T-helper 2 cell treated with Interferon-gamma antibody and Interleukin-4, amounts not matched to agents 100 ng/mL and 5 ng/mL, for 36 hours (primary cell): ENCODE measurements around the gene BMP8B. TPM values are rescaled to one million over a fixed set of nuclear protein-coding genes. Genes with fewer than 3 reads are reported as not detected.

ENCODE experiments used
- intact Hi-C: fragments of 100-400 bp; cut with micrococcal nuclease; formaldehyde crosslinking; loops from one replicate; pipeline ENCODE4 v1.15.1; 2023
- total RNA-seq: library from RNA; stranded (reverse); gene quantifications from 2 replicates; pipeline ENCODE4 v1.2.3, GENCODE V29; 2022

The BMP8B gene
- total RNA-seq, 1 donor from 2014 or later: 0.52 TPM

DNA sequence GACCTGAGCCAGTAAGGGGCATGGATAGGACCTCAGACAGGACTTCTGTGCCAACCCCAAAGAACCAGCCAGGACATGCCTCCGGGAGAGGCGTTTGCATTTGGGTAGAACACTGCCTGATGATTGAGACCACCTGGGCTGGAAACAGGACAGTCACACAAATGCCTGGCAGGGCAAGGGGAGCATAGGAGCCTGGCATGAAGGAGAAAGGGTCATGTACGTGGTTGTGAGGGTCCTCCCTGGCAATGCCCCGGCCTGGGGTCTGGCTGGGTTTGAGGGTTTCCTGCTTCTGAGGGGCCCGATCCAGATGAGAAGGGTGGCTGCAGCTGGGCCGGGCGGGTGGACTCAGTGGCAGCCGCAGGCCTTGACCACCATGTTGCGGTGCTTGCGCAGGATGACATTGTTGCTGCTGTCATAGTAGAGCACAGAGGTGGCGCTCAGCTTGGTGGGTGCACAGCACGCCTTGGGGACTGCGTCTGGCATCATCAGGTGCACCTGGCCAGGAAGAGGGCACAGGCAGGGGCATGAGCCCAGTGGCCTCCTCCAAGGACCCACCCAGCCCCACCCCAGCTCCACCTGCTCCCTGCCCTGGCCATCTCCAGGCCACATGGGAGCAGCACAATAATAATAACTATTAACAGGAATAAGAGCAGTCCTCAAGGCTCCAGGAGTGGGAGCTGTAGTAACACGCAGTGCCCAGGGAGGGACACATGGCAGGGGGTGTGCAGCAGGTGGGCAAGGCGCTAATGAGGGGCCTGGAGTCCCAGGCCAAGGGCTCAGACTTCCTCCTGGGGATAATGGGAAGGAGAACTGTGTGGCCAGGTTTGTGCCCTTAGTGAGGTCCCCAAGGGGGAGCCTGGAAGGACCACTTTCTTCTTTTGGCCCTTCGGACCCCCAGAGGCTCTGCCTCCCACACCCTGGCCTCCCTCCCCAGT lies 28.3 kb downstream of the BMP8B start:
- intact Hi-C loops: no loop called here

DNA sequence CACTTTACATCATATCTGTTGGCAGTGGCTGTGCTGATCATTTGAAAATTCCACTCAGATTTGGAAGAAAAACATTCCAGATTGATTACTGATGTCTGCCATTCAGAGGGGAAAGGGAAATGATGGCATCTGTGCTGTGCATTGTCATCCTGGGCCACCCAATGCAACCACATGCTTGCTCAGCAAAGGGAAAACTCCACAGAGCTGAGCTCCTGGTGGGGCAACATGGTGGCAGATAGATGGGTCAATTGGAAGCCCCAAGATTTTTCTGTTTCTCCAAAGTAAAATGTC lies 29.3 kb downstream of the BMP8B start:
- intact Hi-C loops: no loop called here

- intact Hi-C loops: no loop called here
Measured at GRCh38 chr1:39758556-39759435, 29.9 kb downstream of the BMP8B start.

DNA sequence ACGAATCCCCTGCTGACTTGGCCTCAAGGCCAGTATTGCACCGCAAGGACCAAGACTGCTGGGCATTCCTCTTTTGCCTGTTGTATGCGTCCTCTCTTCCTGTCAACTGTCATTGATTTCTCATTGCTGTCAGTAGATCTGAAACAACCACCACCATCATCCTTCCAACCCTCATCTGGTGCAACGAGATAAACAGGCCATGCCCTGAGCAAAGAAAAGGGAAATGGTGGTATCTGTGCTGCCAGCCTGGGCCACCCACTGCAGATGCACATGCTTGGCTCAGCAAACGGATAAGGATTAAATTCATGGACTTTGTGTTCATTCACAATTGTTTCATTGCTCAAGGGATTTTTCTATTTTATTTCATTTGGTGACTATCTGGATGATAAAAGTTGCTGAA lies 31.2 kb downstream of the BMP8B start:
- intact Hi-C loops: no loop called here

DNA sequence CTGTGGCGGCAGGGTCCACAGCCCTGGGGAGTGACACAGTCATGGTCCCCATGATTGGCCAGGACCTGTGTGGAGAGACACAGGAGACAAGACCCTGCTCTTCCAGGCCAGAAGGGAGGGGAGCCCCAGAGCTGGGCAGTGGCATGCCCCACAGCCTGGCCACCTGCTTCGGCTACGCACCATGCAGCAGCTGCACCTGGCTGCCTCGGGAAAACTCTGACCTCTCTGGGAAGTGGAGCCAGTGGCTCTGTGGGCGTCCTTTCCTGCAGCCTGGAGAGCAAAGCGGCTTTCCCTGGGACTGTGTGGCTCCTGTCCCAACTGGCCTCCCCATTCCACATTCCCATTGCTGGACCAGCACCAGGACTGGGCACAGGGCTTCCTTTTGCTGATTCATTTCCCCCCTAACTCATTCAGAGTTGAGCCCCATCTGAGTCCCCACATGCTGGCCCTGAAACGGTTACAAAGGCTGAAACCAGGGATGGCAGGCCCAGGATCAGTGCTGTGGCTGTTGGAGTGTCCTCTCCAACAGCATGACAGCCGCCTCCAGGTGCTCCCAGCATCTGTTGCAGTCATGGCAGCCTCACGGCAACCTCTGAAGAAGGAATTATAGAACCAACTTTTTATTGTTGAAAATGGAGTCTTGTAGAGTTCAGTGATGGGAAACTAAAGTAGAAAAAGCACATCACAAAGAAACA lies 32.6 kb downstream of the BMP8B start:
- intact Hi-C loops: no loop called here

GRCh38 chr1:39754906-39755504 lies 33.7 kb downstream of the BMP8B start:
- intact Hi-C loops: no loop called here

- intact Hi-C loops: no loop called here
Measured at GRCh38 chr1:39754026-39754570, 34.6 kb downstream of the BMP8B start.

DNA sequence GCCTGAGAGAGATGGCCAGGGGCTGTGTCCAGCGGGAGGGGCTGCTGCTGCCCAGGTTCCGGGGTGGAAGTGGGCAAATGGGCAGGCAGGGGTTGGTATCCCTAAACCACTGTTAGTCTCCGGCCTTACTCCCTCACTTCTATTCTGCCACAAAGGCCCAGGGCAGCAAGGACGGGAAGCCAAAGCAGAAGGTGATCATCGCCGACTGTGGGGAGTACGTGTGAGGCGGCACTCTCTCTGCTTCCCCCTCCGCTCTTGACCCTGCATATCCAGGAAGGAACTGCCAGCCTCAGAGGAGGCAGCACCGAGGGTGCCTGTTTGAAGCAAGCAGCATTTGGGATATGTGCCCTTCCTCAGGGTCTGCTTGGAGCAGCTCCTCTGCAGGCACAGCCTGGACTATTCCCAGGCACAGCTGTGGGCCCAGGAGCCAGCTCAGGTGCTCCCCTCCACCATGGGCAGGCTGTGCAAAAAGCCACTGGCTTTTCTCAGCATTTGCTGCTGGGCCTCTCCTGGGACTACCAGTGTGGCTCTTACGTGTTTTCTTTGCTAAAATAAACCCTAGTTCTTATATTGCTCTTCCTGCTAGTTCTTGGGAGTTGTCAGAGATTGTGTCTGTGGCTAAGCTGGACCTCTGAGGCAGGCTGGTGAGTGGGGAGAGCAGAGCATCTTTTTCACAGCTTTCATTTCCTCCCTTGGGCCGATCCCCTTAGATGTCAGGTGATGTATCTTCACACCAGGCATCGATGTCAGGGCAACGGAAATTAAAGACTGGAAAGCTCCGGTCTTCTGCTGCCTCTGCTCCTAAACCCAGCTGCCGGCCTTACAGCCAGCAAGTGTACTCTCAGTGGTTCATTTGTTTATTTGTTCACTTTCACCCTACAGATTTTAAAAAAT lies 35.3 kb downstream of the BMP8B start:
- intact Hi-C loops: no loop called here

DNA sequence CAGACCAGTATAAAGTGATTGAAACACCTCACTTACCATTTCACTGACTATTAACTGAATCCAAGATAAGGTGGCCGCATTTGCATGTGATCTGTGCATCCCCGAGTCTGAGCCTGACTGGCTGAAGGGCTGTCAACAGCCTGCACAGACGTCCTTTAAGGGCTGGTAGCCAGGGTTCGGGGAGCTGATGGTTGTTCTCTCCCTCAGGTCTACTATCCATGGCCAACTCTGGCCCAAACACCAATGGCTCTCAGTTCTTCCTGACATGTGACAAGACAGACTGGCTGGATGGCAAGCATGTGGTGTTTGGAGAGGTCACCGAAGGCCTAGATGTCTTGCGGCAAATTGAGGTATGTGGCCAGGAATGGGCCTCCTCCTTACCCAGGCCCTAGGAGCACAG lies 36.0 kb downstream of the BMP8B start:
- intact Hi-C loops: no loop called here

DNA sequence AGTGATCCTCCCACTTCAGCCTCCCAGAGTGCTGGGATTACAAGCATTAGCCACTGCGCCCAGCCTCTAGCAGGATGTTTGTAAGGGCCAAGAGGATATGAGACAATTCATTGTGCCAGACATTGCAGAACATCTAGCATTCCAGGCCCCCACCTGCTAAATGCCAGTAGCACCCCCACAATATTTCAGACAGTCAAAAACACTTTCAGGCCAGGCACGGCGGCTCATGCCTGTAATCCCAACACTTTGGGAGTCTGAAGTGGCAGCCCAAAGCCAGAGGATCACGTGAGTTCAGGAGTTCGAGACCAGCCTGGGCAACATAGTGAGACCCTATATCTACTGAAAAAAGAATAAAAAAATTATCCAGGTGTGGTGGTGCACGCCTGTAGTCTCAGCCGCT lies 37.1 kb downstream of the BMP8B start:
- intact Hi-C loops: no loop called here

DNA sequence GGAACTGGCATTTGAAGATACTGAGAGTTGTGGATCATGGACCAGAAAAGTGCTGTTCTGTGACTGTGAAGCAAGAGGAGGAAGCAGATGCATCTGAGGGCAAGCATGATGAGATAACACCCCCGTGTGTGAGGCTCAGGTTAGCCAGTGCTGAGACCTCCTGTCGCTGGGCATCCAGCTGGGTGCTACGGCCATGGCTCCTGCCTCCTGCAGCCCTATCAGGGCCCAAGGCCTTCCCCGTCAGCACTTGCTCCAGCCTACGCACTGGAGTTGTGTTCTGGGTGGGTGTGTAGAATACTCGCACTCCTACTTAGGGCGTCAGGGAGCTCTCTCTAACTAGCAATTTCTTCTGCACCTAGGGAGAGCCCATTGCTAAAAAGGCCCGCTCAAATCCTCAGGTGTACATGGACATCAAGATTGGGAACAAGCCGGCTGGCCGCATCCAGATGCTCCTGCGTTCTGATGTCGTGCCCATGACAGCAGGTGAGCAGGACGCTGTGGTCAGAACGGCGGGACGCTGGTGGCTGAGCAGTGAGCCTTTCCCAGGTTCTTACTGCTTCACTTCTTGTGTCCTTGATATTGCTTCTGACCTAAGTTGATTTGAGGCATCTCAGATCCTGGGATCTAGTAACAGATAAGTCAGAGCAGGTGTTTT lies 43.5 kb downstream of the BMP8B start:
- intact Hi-C loops: no loop called here

DNA sequence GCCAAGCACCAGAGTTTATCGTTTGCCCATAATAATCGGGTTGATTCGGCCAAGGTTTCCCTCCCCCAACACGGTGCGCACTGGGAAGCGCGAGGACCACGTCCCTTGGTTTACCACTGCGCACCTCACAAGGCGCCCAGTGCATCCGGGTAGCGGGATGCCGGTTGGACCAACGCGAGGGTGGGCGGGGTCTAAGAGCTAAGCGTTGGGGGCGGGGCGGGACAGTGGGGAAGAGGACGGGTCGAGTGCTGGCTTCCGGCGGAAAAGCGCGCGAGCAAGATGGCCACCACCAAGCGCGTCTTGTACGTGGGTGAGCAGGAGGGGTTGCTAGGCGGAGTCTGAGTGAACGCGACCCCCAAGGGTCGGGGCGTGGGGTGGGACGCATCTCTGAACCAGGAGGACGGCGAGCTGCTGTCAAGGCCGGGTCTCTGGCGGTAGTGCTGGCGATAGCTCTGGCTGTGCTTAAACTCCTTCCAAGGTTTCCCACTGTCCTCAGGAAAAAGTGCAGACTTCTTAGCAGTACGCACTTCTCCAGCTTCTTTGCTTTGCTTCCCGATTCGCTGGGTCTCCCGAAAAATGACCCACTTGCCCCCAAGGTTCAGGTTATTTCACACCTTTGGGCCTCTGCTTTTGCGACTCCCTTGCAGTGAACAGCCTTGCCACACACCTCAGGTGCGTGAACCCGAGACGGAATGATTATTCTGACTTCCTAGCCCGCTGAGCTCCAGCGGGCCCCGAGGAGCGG lies 49.9 kb downstream of the BMP8B start, which contains the start of gene PPIE:
TSS of gene PPIE (plus strand) at position 261 of the 745 bp plus-strand sequence. CDS start at position 280, 19 bp downstream.
- intact Hi-C loops: loop anchor here (1.0 to 10.0 kb wide), 3 partner anchors 47 to 634 kb away; partner anchors contain the start of genes BMP8B and HPCAL4

- intact Hi-C loops: loop anchor here (1.0 to 10.0 kb wide), 3 partner anchors 46 to 633 kb away; partner anchors contain the start of genes BMP8B and HPCAL4
Measured at GRCh38 chr1:39737546-39738169, 51.0 kb downstream of the BMP8B start.

DNA sequence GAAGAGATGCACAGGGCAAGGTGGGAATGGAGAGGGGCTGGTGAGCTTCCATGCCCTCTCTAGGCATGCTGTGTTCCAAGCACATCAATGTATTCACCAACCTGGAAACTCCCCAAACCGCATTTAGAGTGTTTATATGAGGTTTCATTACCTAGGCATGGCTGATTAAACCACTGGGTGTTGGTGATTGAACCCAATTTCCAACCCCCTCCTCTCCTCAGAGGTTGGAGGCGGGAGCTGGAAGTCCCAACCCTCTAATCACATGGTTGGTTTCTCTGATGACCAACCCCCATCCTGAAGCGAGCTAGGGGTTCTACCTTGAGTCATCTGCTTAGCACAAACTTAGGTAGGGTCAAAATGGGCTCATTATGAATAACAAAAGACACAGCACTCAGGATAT lies 52.9 kb downstream of the BMP8B start:
- intact Hi-C loops: loop anchor here (5.0 to 10.0 kb wide), 2 partner anchors 52 to 631 kb away; partner anchors contain the start of gene BMP8B

- intact Hi-C loops: loop anchor here (10.0 kb wide), 1 partner anchor 628 kb away; no protein-coding TSS in a partner anchor
Measured at GRCh38 chr1:39733161-39733560, 55.5 kb downstream of the BMP8B start.

- intact Hi-C loops: loop anchor here (10.0 kb wide), 1 partner anchor 628 kb away; no protein-coding TSS in a partner anchor
Measured at GRCh38 chr1:39732730-39733129, 55.9 kb downstream of the BMP8B start.

- intact Hi-C loops: loop anchor here (10.0 kb wide), 1 partner anchor 625 kb away; no protein-coding TSS in a partner anchor
Measured at GRCh38 chr1:39729842-39730241, 58.8 kb downstream of the BMP8B start.

GRCh38 chr1:39729030-39729429 lies 59.6 kb downstream of the BMP8B start:
- intact Hi-C loops: no loop called here
